Endothelial cell of umbilical vein (primary cell): ENCODE data around the gene CYP11A1. TPM values are rescaled to one million over a fixed set of nuclear protein-coding genes. Genes with fewer than 3 reads are reported as not detected.

Experiments used
- BruUV-seq: library from RNA; stranded (reverse); fragments of 400-500 nt; replicated peaks from 2 replicates; lab custom pipeline; 2021; lab: Mats Ljungman, UMichigan
- CTCF ChIA-PET: fragments of 300-600, 350-600 bp; sonication (Branson Sonifier 250); formaldehyde crosslinking; loops from one replicate; lab custom pipeline; 2021; ENCODE audit warnings: antibody characterized with exemption, inconsistent platforms; lab: Charles Lee
- POLR2A ChIA-PET: fragments of 300-600, 350-600 bp; sonication (Branson Sonifier 250); formaldehyde crosslinking; loops from one replicate; lab custom pipeline; 2021; ENCODE audit warnings: antibody characterized with exemption, inconsistent platforms; lab: Charles Lee
- DNase-seq: peaks from one replicate; pipeline ENCODE4 v3.0.0-alpha.2; 2011; ENCODE audit warnings: low read depth, low spot score
- FAIRE-seq: peaks from 2 replicates; lab custom pipeline; 2011; peaks lifted over from hg19 to GRCh38; lab: Jason Lieb, UNC
- H2AFZ ChIP-seq: 2 replicates; pipeline ENCODE4 v1.6.0; 2012; ENCODE audit warnings: low read depth, low read length, control low read depth, inconsistent platforms
- H3K27ac ChIP-seq: 2 replicates; pipeline ENCODE4 v1.5.1; 2011; ENCODE audit warnings: low read depth, mild to moderate bottlenecking, control low read depth, low read length, moderate library complexity; ENCODE audit not compliant: insufficient read depth
- H3K27me3 ChIP-seq, 2 experiments: 2 replicates each; pipeline versions ENCODE4 v1.6.0 to v1.6.1; 2011; ENCODE audit warnings: low read length in 2 of 2, mixed read lengths in 1 of 2; ENCODE audit not compliant: control insufficient read depth in 2 of 2, insufficient read depth in 2 of 2
- H3K36me3 ChIP-seq, 2 experiments: 2 replicates in 1 of 2; 3 replicates in 1 of 2; pipeline ENCODE4 v1.5.1; 2011; ENCODE audit warnings: low read length in 2 of 2, mild to moderate bottlenecking in 1 of 2, moderate library complexity in 1 of 2; ENCODE audit not compliant: control insufficient read depth in 2 of 2, insufficient read depth in 2 of 2; ENCODE audit errors: extremely low read depth in 1 of 2
- H3K4me1 ChIP-seq: 3 replicates; pipeline ENCODE4 v1.5.1; 2011; ENCODE audit warnings: mild to moderate bottlenecking, low read length; ENCODE audit not compliant: control insufficient read depth, insufficient read depth; ENCODE audit errors: extremely low read depth
- H3K4me2 ChIP-seq: 2 replicates; pipeline ENCODE4 v1.6.1; 2011; ENCODE audit warnings: low read length, control low read depth, mixed read lengths; ENCODE audit not compliant: insufficient read depth
- H3K4me3 ChIP-seq, 3 experiments: fragments of 200-600 bp in 1 of 3; sonication (generic), shearing (Covaris generic) in 1 of 3; replicated peaks in 1 of 3; 2 replicates each; pipeline ENCODE4 v1.5.1; 2011 to 2016; ENCODE audit warnings: control low read depth in 3 of 3, low read length in 3 of 3, mild to moderate bottlenecking in 2 of 3, inconsistent platforms in 1 of 3, low read depth in 1 of 3, moderate library complexity in 1 of 3; ENCODE audit not compliant: insufficient read depth in 1 of 3
- H3K79me2 ChIP-seq: 2 replicates; pipeline ENCODE4 v1.6.0; 2012; ENCODE audit warnings: low read length, inconsistent platforms; ENCODE audit not compliant: control insufficient read depth, insufficient read depth
- H3K9ac ChIP-seq: replicated peaks from 2 replicates; pipeline ENCODE3; 2011; ENCODE audit warnings: low read length, control low read depth; ENCODE audit not compliant: insufficient read depth; ENCODE audit errors: extremely low read depth
- H3K9me1 ChIP-seq: replicated peaks from 3 replicates; pipeline ENCODE4 v1.6.0; 2011; ENCODE audit warnings: mild to moderate bottlenecking, low read length; ENCODE audit not compliant: control insufficient read depth, insufficient read depth; ENCODE audit errors: extremely low read depth
- H3K9me3 ChIP-seq: replicated peaks from 2 replicates; pipeline ENCODE4 v1.5.1; 2012; ENCODE audit warnings: low read length, inconsistent platforms; ENCODE audit not compliant: control insufficient read depth, insufficient read depth
- H4K20me1 ChIP-seq: replicated peaks from 2 replicates; pipeline ENCODE3; 2011; ENCODE audit warnings: mild to moderate bottlenecking, low read length; ENCODE audit not compliant: control insufficient read depth, insufficient read depth; ENCODE audit errors: extremely low read depth
- CTCF ChIP-seq, 2 donors: IDR thresholded peaks; 1 replicate in 1 of 2; 2 replicates in 1 of 2; pipeline ENCODE4 v1.5.1; 2011; ENCODE audit warnings: low read length in 2 of 2, mild to moderate bottlenecking in 2 of 2, moderate library complexity in 2 of 2, control low read depth in 1 of 2, inconsistent platforms in 1 of 2, low read depth in 1 of 2; ENCODE audit not compliant: insufficient read depth in 1 of 2; ENCODE audit errors: extremely low read depth in 1 of 2
- EZH2 ChIP-seq: IDR thresholded peaks from 2 replicates; pipeline ENCODE4 v1.6.1; 2012; ENCODE audit warnings: borderline replicate concordance, low read depth, mild to moderate bottlenecking, moderate library complexity, low read length, inconsistent platforms; ENCODE audit not compliant: severe bottlenecking
- FOS ChIP-seq: IDR thresholded peaks from 2 replicates; pipeline ENCODE4 v1.6.1; 2011; ENCODE audit warnings: mild to moderate bottlenecking, low read length, moderate library complexity, borderline replicate concordance; ENCODE audit not compliant: insufficient read depth
- GATA2 ChIP-seq: IDR thresholded peaks from 2 replicates; pipeline ENCODE4 v1.7.0; 2011; ENCODE audit warnings: low read depth, mild to moderate bottlenecking, moderate library complexity, mixed read lengths, low read length; ENCODE audit not compliant: insufficient read length, insufficient read depth
- JUN ChIP-seq: IDR thresholded peaks from 2 replicates; pipeline ENCODE4 v1.6.1; 2011; ENCODE audit warnings: borderline replicate concordance, low read depth; ENCODE audit not compliant: insufficient read length, insufficient read depth
- MAX ChIP-seq: IDR thresholded peaks from 2 replicates; pipeline ENCODE4 v1.6.1; 2011; ENCODE audit not compliant: insufficient read depth, insufficient read length
- MYC ChIP-seq: IDR thresholded peaks from one replicate; pipeline ENCODE4 v1.6.1; 2011; ENCODE audit warnings: mild to moderate bottlenecking, low read depth, low read length
- POLR2A ChIP-seq: IDR thresholded peaks from 2 replicates; pipeline ENCODE4 v1.6.1; 2012; ENCODE audit warnings: low read depth, mild to moderate bottlenecking, control low read depth, low read length
- POLR2AphosphoS5 ChIP-seq: IDR thresholded peaks from 2 replicates; pipeline ENCODE4 v1.6.1; 2012; ENCODE audit warnings: low read depth, mild to moderate bottlenecking, control low read depth, low read length, moderate library complexity; ENCODE audit not compliant: insufficient read depth
- dilution Hi-C: fragments of 300-500 bp; cut with MboI; formaldehyde crosslinking; loops from one replicate; pipeline ENCODE4 v1.15.0; 2019; ENCODE audit warnings: low sequenced_read_pairs; ENCODE audit not compliant: extremely low pct_ligation_motif_present
- intact Hi-C: fragments of 100-400 bp; cut with micrococcal nuclease; formaldehyde crosslinking; loops from one replicate; pipeline ENCODE4 v1.10.0; 2022
- polyA plus RNA-seq, 4 experiments: library from polyadenylated mRNA; depleted of rRNA in 3 of 4; stranded (reverse) in 3 of 4; unstranded in 1 of 4; fragments of >200 nt; gene quantifications; 2 replicates each; pipeline versions ENCODE4 v1.2.1 to v1.2.3, GENCODE V29; 2011 to 2012; ENCODE audit warnings: missing spikeins in 1 of 4
- total RNA-seq: library from RNA; stranded (reverse); gene quantifications from 2 replicates; pipeline ENCODE4 v1.2.3, GENCODE V29; 2021

Gene CYP11A1
- total and polyA plus RNA-seq, 2 donors (not counting 3 experiments of a cell fraction or from before 2014, with no cell fraction given): 0.08 TPM; not detected in 1

GRCh38 chr15:74312445-74313007 lies 54.9 kb downstream of the CYP11A1 start:
- Histone ChIP-seq H3K79me2 (no peaks in the 10 kb centered on the region), H3K4me3 (no peak overlapping the region), H3K4me1 (no peaks in the 10 kb centered on the region), H3K27ac (no peak overlapping the region), H3K9me3 (no peaks in the 10 kb centered on the region), H3K9ac (no peak overlapping the region), H3K4me2 (no peak overlapping the region), H4K20me1 (no peaks in the 10 kb centered on the region), H3K9me1 (no peaks in the 10 kb centered on the region), H2AFZ (no peak overlapping the region), H3K36me3 (no peaks in the 10 kb centered on the region), H3K27me3 (peaks cover 7 to 11% of the 10 kb centered on the region in 2 experiments)
- FAIRE-seq (no peak), DNase-seq (no peak)
- POLR2A ChIA-PET: no interaction called here
- BruUV-seq: no TSS peak
- CTCF ChIA-PET: interaction anchor here (1.1 to 6.5 kb wide), 8 partner anchors 9 to 361 kb away, joined by 3 to 175 read pairs (median 6); partner anchors contain the start of gene ISLR2
- dilution Hi-C loops (no loop called here), intact Hi-C loops (no loop called here)
- no peak for TF ChIP-seq MAX
- TF ChIP-seq FOS: no peak
- no peak for TF ChIP-seq EZH2
- TF ChIP-seq GATA2: no peak
- TF ChIP-seq MYC: no peak
- TF ChIP-seq JUN: no peak
- TF ChIP-seq CTCF (IDR thresholded peaks at IDR 0.05; ENCODE audit: extremely low read depth in 1 of 2, insufficient read depth in 1 of 2, low read depth in 1 of 2, low read length in 2 of 2): no peak
- no peak for TF ChIP-seq POLR2A
- TF ChIP-seq POLR2AphosphoS5: no peak
